Stimulated activated CD8-positive, alpha-beta memory T cell treated with anti-CD3 and anti-CD28 coated beads, Interleukin-15, amount 100 ng/mL, for 1 hour (primary cell): ENCODE results near the gene SETD2.
A peak's percentile ranks its signal among the peaks of the same experiment; 100 is the strongest.

ENCODE experiments used
- DNase-seq: peaks from one replicate; pipeline ENCODE4 v3.0.0-alpha.2; 2020; ENCODE audit warnings: low read depth

The SETD2 gene

DNA sequence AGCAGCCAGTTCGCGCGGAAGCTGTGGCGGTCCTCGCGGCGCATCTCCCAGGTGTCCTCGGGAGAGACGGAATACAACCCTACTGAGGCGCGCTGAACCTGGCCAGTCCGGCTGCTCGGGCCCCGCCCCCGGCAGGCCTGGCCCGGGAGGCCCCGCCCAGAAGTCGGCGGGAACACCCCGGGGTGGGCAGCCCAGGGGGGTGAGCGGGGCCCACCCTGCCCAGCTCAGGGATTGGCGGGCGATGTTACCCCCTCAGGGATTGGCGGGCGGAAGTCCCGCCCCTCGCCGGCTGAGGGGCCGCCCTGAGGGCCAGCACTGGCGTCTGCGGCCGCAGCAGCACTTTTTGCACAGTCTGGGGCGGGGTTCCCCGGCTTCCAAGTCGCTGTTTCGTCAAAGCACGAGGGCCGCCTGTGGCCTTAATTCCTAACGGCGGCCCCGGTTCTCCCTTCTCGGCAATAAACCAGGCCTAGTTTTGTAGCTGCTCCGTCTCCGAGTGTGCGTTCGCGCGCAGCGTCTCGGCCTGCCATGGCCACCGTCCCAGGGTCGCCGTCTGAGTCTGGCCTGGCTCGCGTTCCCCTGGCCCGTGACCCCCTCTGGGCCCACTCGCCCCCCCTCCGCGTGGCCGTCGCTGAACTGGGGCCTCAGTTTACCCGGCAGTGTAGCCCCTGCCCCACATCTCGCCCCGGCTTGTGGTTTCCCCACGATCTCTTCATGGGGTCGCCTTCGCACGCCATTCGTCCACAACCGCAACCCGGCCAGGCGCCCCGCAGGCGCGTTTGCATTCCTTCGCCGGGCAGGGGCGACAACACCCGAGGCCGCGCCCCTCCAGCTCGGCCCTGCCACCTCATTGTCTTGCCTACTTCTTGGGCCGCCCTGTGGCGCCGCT, 154.4 kb downstream of the SETD2 start:
- peak; percentile 44 for DNase-seq

DNA sequence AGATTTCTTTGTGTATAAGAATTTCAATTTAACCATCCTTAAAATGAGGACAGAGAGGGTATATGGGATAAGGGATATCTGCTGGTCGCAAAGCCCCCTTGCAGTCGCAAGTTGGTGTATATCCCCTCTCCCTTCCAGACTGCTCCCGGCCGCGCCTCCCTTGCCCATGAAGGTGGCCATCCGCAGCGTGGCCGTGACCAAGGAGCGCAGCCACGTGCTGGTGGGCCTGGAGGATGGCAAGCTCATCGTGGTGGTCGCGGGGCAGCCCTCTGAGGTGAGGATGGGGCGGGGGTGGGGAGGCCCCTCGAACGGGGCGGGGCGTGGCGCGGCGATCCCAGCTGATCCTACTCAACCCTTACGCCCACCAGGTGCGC, 155.1 kb downstream of the SETD2 start:
- no peak for DNase-seq

DNA sequence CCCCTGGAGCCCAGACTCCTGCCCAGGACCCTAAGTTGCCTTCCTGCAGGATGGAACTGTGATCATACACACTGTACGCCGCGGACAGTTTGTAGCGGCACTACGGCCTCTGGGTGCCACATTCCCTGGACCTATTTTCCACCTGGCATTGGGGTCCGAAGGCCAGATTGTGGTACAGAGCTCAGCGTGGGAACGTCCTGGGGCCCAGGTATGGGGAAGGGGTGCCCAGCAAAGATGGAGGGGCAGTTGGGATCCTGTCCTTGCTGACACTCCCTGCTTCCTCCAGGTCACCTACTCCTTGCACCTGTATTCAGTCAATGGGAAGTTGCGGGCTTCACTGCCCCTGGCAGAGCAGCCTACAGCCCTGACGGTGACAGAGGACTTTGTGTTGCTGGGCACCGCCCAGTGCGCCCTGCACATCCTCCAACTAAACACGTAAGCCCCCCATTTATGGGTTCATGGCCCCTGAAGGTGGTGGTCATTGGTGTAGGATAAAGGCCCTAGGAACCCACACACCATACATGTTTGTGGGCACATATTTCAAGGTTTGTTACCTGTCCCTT, 155.6 kb downstream of the SETD2 start:
- DNase-seq: no peak

DNA sequence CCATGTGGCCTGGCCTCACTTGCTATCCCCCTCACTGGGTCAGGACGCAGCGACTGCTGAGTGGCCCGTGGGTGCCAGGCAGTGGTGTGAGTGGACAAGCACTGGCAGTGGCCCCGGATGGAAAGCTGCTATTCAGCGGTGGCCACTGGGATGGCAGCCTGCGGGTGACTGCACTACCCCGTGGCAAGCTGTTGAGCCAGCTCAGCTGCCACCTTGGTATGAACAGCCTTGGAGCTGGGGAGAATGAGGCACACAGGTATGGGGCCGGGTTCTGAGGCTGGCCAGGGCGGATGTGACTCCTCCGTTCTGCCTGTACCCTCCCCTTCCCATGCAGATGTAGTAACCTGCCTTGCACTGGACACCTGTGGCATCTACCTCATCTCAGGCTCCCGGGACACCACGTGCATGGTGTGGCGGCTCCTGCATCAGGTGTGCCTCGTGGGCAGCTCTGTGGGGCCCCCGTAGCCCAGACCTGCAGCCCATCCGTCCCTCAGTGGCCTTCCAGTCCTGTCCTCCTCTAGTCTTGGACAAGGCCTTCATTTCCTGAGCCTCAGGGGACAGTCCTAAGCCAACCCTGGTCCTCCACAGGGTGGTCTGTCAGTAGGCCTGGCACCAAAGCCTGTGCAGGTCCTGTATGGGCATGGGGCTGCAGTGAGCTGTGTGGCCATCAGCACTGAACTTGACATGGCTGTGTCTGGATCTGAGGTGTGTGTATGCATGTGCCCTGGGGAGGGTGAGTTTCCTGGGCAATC, 156.3 kb downstream of the SETD2 start:
- DNase-seq: no peak

DNA sequence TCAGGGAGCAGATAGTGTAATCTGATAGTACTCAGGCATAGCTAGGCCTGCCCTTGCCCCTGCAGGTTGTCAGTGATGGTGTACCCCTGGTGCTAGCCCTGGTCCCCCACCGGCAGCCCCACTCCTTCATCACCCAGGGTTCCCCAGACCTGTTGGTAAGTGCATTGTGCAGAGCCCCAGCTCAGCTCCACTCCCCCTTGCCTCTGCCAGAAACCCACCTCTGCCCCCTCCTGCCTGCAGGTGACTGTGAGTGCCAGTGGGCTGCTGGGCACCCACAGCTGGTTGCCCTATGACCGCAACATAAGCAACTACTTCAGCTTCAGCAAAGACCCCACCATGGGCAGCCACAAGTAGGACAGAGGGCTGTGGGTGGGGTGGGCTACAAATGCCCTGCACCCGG, 156.9 kb downstream of the SETD2 start:
- DNase-seq: no peak

DNA sequence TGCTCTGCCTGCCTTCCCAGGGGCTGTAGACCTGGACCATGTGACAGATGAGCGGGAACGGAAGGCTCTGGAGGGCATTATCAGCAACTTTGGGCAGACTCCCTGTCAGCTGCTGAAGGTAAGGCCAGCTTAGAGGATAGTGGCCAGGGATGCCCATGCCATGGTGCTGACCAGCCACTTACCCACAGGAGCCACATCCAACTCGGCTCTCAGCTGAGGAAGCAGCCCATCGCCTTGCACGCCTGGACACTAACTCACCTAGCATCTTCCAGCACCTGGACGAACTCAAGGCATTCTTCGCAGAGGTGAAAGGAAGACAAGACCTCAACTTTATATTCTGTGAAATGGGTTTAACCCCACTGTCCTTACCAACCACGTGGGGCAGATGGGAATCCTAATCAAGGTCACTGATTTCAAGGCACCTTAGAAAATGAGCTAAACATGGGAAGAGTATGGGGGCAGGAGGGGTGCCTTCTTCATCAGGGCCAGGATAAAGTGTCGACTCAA, 157.7 kb downstream of the SETD2 start:
- DNase-seq: no peak

DNA sequence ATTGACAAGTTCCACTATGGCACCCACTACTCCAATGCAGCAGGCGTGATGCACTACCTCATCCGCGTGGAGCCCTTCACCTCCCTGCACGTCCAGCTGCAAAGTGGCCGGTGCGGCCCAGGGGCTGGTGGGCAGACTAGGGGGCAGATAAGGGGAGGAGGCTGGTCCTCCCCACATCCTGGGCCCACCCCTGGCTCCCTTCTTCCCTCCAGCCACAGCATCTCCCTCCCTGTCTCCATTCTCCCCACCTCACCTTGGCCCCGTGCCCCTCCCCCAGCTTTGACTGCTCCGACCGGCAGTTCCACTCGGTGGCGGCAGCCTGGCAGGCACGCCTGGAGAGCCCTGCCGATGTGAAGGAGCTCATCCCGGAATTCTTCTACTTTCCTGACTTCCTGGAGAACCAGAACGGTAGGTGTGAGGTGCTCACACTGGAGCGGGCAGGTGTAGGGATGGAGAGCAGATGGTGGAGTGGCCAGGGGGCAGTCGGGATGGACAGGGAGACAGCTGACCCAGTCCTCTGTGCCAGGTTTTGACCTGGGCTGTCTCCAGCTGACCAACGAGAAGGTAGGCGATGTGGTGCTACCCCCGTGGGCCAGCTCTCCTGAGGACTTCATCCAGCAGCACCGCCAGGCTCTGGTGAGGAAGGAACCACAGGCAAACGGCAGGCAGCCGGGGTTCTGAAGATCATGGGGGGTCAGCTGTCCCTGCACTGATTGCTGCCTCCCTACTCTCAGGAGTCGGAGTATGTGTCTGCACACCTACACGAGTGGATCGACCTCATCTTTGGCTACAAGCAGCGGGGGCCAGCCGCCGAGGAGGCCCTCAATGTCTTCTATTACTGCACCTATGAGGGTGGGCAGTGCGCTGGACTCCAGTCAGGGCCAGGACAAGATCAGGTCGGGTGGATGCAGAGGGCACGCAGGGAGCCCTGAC, 158.4 kb downstream of the SETD2 start:
- DNase-seq: no peak

DNA sequence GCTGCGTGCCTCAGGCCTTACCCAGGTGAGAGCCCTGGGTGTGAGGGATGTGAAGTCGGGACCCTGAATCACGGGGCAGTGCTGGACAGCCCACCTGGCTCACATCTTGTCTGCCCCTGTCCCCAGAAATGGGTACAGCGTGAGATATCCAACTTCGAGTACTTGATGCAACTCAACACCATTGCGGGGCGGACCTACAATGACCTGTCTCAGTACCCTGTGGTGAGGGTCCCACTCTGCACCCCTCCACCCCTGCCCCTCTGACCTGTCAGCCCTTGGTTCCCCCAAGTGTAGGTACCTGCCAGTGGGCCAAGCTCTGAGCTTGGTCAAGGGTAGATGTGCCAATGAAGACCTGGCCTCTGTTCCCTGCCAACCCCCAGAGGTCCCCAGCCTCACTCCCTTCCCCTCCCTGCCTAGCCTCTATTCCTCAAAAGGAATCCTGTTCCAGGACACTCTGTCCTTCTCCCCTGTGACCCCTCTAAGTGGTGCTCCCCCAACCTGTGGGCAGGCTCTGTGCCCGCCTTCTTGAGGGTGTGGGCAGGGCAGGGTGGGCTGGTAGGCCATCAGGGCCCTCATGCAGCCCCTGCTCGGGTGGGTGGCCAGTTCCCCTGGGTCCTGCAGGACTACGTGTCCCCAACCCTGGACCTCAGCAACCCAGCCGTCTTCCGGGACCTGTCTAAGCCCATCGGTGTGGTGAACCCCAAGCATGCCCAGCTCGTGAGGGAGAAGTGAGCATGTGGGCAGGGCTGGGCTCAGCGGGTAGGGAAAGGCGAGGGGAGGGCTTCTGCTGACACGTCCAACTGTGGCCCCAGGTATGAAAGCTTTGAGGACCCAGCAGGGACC, 159.3 kb downstream of the SETD2 start:
- no peak for DNase-seq

DNA sequence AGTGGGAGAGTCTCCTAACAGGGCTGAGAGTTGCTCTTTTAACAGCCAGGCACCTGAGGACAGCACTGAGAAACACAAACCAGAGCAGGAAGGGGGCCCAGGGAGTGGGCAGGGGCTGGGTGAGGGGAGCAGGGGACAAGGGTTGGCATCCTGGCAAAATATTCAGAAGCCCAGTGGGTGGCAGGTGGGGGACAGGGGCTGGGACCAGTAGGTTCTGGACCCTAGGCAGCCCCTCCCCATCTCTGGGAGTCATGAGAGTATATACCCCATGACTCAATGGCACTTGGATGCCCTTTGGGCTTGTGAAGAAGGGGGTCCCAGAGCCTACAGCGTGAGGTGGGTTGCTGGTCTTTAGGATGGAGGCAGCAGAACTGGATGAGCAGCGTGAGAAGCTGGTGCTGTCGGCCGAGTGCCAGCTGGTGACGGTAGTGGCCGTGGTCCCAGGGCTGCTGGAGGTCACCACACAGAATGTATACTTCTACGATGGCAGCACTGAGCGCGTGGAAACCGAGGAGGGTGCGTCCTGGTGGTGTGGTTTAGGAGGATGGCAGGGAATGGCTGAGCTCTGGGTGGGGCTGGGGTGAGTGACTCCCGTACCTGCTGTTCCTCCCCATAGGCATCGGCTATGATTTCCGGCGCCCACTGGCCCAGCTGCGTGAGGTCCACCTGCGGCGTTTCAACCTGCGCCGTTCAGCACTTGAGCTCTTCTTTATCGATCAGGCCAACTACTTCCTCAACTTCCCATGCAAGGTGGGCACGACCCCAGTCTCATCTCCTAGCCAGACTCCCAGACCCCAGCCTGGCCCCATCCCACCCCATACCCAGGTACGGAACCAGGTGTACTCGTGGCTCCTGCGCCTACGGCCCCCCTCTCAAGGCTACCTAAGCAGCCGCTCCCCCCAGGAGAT, 160.2 kb downstream of the SETD2 start:
- DNase-seq: no peak

DNA sequence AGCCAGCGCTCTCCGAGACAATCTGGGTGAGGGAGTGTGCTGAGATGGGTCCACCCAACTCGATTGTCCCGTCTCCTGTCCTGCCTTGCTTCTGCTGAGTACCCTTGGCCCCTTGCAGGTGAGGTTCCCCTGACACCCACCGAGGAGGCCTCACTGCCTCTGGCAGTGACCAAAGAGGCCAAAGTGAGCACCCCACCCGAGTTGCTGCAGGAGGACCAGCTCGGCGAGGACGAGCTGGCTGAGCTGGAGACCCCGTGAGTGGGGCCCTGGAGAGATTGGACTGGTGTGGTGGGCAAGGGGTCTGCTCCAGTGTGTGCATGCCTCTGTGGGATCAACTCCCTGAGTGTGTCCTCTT, 160.9 kb downstream of the SETD2 start:
- no peak for DNase-seq

DNA sequence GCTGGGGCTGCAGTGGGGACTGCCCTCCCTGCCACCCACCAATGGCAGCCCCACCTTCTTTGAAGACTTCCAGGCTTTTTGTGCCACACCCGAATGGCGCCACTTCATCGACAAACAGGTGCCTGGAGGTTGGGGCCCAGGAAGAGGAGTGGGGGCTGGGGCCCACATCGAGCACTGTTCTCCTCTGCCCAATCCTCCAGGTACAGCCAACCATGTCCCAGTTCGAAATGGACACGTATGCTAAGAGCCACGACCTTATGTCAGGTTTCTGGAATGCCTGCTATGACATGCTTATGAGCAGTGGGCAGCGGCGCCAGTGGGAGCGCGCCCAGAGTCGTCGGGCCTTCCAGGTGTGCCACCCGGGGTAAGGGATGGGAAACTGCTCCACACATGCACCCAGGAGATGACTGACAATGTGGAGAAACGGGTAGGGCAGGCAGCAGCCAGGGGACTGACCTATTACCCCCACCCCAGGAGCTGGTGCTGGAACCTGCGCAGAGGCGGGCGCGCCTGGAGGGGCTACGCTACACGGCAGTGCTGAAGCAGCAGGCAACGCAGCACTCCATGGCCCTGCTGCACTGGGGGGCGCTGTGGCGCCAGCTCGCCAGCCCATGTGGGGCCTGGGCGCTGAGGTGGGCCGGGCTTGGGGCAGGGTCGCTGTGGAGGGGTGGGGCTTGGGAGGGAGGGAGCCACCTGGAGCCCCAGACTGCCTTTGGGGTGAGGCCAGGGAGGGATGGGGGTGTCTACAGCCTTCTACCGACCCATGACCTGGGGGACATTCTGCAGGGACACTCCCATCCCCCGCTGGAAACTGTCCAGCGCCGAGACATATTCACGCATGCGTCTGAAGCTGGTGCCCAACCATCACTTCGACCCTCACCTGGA, 161.5 kb downstream of the SETD2 start:
- no peak for DNase-seq

DNA sequence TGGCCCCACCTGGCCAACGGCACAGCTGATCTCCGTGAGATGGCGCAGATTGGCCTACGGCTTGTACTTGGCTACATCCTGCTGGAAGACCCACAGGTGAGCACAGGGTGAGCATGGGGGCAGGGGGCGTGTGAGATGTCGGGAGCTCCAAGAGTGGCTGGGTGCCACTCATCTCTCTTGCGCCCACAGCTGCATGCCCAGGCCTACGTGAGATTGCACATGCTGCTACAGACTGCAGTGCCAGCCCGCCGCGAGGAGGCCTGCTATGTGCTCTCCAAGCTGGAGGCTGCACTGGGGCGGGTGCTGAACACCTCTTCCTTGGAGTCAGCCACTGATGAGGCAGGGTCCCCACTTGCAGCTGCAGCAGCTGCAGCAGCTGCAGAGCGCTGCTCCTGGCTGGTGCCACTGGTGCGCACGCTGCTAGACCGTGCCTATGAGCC, 162.2 kb downstream of the SETD2 start:
- no peak for DNase-seq

DNA sequence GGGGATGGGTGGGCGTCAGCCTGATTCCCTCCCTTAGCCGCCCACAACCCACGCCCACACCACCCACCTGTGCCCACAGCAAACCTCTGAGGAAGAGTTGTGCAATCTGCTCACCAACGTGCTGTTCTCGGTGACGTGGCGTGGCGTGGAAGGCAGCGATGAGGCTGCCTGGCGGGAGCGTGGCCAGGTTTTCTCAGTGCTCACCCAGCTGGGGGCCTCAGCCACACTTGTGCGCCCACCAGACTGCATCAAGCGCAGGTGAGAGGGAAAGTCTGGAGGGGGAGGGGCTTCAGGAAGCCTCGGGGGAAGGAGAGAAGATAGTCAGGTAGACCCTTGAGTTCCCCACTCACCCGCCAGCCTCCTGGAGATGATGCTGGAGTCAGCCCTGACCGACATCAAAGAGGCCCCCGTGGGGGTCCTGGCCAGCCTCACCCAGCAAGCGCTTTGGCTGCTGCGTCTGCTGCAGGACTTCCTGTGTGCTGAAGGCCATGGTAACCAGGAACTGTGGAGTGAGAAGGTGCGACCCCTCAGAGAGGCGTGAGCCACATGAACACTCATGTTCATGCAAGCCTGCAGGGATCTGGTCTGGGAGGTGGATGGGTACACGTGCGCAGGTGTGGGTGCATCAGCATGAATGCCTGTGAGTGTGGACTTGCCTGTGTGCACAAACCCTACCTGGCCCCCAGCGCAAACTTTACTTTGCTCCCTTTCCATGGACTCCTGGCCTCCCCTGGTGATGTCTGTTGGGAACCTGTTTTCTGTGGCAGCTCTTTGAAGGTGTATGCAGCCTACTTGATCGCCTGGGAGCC, 162.8 kb downstream of the SETD2 start:
- no peak for DNase-seq

DNA sequence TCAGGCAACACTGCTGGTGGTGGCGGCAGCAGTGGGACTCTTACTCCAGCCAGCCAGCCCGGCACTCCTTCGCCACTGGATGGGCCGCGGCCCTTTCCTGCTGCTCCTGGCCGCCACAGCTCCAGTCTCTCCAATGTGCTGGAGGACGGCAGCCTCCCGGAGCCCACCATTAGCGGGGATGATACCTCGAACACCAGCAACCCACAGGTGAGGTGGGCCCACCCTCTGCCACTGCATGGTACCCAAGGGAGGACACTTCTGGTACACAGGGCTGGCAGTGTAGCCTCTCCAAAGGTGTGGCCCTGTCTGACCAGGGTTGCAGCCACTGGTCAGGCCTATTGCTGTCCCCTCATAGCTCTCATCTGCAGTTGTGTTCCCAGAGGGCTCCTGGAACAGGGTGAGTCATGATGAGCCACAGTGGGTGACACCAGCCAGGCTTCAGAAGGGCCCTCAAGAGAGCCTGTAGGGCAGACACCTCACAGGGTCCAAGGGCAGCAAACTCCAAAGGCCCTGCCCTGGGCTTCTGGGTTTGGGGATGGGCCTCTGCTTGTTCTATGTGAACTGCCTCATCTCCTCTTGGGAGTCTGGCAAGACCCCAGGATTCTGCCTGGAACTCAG, 163.6 kb downstream of the SETD2 start:
- no peak for DNase-seq

DNA sequence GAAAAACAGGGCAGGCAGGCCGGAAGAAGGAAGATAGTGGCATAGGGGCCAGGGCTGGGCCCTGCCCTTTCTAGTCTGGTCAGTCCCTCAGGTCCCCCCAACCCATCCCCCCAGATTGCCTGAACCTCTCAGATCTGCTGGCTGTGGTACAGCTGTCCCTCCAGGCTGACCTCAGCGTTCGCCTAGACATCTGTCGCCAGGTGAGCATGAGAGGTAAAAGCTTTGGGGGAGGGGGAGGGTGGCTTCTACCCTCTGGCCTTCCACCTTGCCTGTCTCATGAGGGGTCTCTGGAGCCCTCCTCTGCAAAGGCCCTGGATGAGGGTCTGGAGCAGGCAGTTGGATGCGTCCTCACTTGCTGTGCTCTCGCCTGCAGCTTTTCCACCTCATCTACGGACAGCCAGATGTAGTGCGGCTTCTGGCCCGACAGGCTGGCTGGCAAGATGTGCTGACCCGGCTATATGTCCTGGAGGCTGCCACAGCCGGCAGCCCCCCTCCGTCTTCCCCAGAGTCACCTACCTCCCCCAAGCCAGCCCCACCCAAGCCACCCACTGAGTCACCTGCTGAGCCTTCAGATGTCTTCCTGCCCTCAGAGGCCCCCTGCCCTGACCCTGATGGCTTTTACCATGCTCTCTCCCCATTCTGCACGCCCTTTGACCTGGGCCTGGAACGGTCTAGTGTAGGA, 164.3 kb downstream of the SETD2 start:
- no peak for DNase-seq

DNA sequence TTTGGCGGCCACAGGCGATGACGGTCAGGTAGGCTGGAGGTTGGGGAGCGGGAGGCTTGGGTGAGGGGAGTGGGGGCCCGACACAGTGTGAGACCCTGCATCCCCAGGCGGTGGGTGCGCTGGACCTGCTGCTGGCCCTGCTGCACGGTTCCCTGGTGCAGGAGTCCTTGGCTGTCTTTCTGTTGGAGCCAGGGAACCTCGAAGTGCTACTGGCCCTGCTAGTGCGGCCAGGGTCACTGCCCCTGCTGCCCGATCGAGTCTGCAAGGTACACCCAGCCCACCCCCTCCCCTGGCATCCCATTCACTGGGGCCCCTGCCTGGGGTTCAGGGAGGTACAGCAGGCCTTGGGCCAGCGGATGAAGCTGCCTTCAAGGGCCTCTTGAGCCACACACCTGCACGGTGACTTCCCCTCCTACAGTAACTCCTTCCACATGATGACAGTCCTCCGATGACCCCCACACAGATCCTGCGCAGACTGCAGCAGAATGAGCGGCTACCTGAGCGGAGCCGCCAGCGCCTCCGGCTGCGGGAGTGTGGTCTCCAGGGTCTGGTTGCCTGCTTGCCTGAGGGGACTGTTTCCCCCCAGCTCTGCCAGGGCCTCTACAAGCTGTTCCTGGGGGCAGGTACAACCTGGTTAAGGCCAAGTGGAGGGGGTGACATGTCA, 164.9 kb downstream of the SETD2 start:
- no peak for DNase-seq
